Thyroid gland (tissue), 4 donors: ENCODE results near the gene MROH2A.

Experiments used
- CTCF ChIP-seq, 6 experiments: fragments of 200-600 bp in 3 of 6; fragments of 450-650 bp in 3 of 6; sonication (generic) in 3 of 6; IDR thresholded peaks; one replicate each; pipeline ENCODE4 v1.5.1; 2016 to 2019; ENCODE audit warnings: antibody characterized with exemption in 6 of 6, mild to moderate bottlenecking in 2 of 6, inconsistent platforms in 1 of 6, moderate library complexity in 1 of 6
- POLR2A ChIP-seq, 2 donors: fragments of 450-650 bp; IDR thresholded peaks; one replicate each; pipeline ENCODE4 v1.6.1; 2017; ENCODE audit warnings: antibody characterized with exemption in 2 of 2, mild to moderate bottlenecking in 2 of 2, moderate library complexity in 1 of 2

- TF ChIP-seq CTCF (IDR thresholded peaks at IDR 0.05) (no peak), POLR2A (IDR thresholded peaks at IDR 0.05) (no peak)
Measured at GRCh38 chr2:233882353-233882752, 104.2 kb downstream of the MROH2A start.
